Panc1 (cell line): ENCODE results near the gene GDF11.

Source experiments
- CTCF ChIP-seq: fragments of 450-650 bp; IDR thresholded peaks from 2 replicates; pipeline ENCODE4 v1.5.1; 2017; ENCODE audit warnings: mild to moderate bottlenecking
- POLR2AphosphoS5 ChIP-seq: IDR thresholded peaks from 2 replicates; pipeline ENCODE4 v1.6.1; 2012; ENCODE audit warnings: mild to moderate bottlenecking, low read depth, low read length, moderate library complexity

DNA sequence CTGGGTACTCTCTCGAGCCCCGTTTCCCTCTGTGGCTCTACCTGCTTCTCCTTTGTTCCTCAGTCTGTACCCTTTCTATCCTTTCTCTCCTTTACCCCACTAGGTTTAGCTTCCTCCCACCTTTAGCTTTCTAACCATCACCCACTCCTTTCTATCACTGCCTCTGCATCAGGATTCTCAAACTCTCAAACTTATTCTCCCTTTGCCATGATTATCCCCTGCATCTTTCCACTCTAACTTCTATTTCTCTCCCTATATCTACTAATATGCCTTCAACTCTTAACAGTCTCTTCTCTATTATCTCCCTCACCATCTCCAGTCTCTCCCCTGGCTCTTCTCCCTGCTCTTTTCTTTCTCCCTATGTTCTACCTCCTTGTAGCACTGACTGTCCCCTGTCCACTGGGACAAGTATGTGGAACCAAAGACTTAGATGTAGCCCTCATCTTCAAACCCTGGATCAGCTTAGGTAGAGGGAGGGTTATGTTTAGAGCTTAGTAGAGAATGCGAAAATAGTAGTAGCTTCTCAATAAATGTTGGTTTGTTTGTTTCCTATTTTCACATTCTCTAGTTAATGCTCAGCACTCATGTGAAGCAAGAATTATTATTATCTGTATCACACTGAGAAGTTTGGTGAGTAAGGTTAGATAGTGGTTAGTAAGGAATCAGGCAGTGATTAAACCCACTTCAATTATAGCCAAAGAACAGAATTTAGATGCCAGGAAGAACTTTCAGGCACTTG lies 3.4 kb downstream of the GDF11 start:
- TF ChIP-seq POLR2AphosphoS5 (no peak), CTCF (no peak)
